Bronchial epithelial cell (primary cell): Measurements from ENCODE around the gene UVSSA. TPM values are rescaled to one million over a fixed set of nuclear protein-coding genes. Genes with fewer than 3 reads are reported as not detected.

Experiments used
- DNase-seq: peaks from one replicate; pipeline ENCODE4 v3.0.0-alpha.2; 2010; ENCODE audit warnings: low read depth
- FAIRE-seq: peaks from 2 replicates; lab custom pipeline; 2011; peaks lifted over from hg19 to GRCh38; lab: Jason Lieb, UNC
- H3K27me3 ChIP-seq: 2 replicates; pipeline ENCODE4 v1.5.1; 2011; ENCODE audit warnings: low read length; ENCODE audit not compliant: control insufficient read depth, insufficient read depth
- H3K36me3 ChIP-seq: 2 replicates; pipeline ENCODE4 v1.5.1; 2011; ENCODE audit warnings: low read length; ENCODE audit not compliant: control insufficient read depth, insufficient read depth
- H3K4me3 ChIP-seq: 2 replicates; pipeline ENCODE4 v1.5.1; 2011; ENCODE audit warnings: mild to moderate bottlenecking, low read depth, low read length, control low read depth
- total RNA-seq: library from RNA; depleted of rRNA; stranded (reverse); fragments of >200 nt; gene quantifications from 2 replicates; pipeline ENCODE4 v1.2.1, GENCODE V29; 2014
- TF ChIP-seq, protein P1 (sequence below): IDR thresholded peaks from 2 replicates; pipeline ENCODE4 v1.5.1; 2011; ENCODE audit warnings: mild to moderate bottlenecking, moderate library complexity, low read length, control low read depth, inconsistent platforms; ENCODE audit not compliant: insufficient read depth, severe bottlenecking

The UVSSA gene
- total RNA-seq, 1 donor from 2014 or later: 8.2 TPM

DNA sequence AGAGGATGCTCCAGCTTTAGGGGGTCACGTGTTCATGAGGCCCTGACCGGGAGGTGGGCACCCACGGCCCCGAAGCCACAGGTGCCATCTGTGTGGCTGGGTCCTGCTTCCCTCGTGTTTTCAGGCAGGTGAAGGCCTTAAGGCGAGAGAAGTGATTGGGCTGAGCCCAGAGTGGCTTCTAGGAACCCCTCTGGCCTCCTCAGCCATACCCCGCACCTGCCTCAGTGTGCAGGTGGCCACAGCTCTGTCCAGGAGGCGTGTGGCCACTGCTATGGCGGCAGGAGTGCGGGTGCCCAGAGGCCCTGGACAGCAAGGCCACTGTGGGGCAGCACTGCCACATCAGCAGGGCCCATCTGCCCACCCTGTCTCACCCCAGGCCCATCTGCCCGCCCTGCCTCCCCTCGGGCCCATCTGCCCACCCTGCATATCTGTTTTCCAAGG, 34.2 kb downstream of the UVSSA start:
- TF ChIP-seq, protein P1, sequence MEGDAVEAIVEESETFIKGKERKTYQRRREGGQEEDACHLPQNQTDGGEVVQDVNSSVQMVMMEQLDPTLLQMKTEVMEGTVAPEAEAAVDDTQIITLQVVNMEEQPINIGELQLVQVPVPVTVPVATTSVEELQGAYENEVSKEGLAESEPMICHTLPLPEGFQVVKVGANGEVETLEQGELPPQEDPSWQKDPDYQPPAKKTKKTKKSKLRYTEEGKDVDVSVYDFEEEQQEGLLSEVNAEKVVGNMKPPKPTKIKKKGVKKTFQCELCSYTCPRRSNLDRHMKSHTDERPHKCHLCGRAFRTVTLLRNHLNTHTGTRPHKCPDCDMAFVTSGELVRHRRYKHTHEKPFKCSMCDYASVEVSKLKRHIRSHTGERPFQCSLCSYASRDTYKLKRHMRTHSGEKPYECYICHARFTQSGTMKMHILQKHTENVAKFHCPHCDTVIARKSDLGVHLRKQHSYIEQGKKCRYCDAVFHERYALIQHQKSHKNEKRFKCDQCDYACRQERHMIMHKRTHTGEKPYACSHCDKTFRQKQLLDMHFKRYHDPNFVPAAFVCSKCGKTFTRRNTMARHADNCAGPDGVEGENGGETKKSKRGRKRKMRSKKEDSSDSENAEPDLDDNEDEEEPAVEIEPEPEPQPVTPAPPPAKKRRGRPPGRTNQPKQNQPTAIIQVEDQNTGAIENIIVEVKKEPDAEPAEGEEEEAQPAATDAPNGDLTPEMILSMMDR: no peak
- FAIRE-seq (no peak), DNase-seq (no peak)
- no peak overlapping the region for H3K4me3 ChIP-seq
- no peaks in the 10 kb centered on the region for H3K27me3 ChIP-seq
- peaks cover 1% of the 10 kb centered on the region for H3K36me3 ChIP-seq

DNA sequence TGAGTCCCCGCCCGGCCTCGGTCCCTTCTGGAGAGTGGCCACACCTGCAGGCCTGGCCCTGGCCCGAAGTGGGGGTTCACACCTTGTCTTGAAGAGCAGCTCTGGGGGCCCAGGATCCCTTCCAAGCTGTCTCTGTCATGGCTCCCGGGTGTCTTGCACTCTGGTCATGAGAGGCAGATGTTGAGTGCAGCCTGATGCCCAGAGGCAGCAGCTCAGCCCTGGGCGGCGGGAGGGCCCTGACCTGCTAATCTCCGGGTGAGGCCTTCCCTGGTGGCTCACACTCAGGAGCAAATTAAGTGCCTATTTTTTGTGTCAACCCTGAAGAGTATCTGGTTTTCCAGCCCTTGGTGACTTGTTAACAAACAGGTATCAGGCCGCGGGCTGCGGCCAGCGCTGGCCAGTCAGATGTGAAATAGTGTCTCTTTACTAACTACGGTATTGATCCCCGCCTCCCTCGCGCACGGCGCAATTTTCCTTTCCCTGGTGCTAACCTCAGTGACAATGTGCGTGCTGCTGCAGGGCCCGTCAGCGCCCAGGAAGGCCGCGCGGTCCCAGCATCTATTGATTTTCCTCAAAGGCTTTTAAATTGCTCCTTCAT, 35.0 kb downstream of the UVSSA start:
- DNase-seq (no peak), FAIRE-seq (no peak)
- no peak overlapping the region for H3K4me3 ChIP-seq
- peaks cover 1% of the 10 kb centered on the region for H3K36me3 ChIP-seq
- TF ChIP-seq, protein P1: no peak
- H3K27me3 ChIP-seq: no peaks in the 10 kb centered on the region

DNA sequence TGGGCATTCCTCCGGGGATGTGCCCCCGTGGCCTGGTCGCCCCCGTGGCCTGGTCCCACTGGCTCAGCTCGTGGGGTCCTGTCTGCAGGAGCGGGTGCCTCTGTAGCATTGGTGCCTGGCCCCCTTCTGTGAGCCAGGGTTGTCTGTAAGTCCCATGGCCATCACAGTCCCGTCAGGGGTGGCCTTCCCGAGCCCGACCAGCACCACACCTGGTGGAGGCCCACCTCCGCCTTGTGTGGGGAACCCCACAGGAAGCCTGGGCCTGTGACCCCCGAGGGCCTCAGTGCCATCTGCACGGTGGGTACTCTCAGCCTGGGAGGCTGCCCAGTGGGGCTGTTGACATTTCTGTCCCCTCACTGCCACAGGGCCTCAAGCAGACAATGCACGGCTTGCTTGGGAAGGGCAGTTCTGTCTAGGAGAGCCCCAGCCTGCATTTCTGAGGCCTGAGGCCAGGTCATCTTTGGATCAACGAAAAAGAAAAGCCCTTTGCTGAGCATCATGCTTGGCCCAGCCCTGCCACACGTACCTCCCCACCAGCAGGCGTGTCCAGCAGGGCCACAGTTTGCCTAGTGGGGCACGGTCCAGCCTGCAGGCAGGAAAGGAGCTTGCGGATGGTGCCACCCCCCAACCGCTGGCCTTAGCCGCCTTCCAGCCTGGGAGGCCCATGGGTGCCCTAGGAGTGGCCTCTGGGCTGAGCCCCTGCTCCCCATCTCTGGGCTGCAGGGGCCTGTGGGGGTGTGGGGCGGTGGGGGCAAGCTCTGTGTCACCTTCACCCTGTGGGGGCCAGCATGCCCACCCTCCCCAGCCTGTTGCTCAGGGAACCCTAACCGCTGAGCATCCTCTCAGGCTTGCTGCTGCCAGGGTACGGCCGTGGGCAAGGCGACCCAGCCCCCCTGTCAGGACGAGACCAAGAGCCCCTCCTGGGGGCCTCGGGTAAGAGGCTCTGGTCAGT, 36.0 kb downstream of the UVSSA start:
- Histone ChIP-seq H3K27me3 (no peaks in the 10 kb centered on the region), H3K36me3 (peaks cover 1% of the 10 kb centered on the region), H3K4me3 (no peak overlapping the region)
- DNase-seq (no peak), FAIRE-seq (no peak)
- TF ChIP-seq, protein P1: no peak

- H3K4me3 ChIP-seq: no peak overlapping the region
- H3K27me3 ChIP-seq: no peaks in the 10 kb centered on the region
- TF ChIP-seq, protein P1: no peak
- peaks cover 1% of the 10 kb centered on the region for H3K36me3 ChIP-seq
- DNase-seq: no peak
- no peak for FAIRE-seq
These were observed 37.0 kb downstream of the UVSSA start for GRCh38 chr4:1383728-1384591.

GRCh38 chr4:1384675-1385372, 37.8 kb downstream of the UVSSA start:
- DNase-seq (no peak), FAIRE-seq (no peak)
- peaks cover 3% of the 10 kb centered on the region for H3K36me3 ChIP-seq
- TF ChIP-seq, protein P1: no peak
- H3K4me3 ChIP-seq: no peak overlapping the region
- H3K27me3 ChIP-seq: no peaks in the 10 kb centered on the region
